HG03045 (cell line): ENCODE measurements around the gene TENT4A.

Experiments used
- ATAC-seq: cut with Tn5 transposase; IDR thresholded peaks from one replicate; pipeline ENCODE4 v1.9.1; 2021; ENCODE audit warnings: mild to moderate bottlenecking, moderate library complexity; ENCODE audit not compliant: unreplicated experiment

TENT4A gene

GRCh38 chr5:6717247-6717646 is 4.0 kb downstream of the TENT4A start:
- ATAC-seq = no peak

GRCh38 chr5:6717687-6718086 is 4.5 kb downstream of the TENT4A start:
- no peak for ATAC-seq

- ATAC-seq = no peak
Measured at GRCh38 chr5:6718161-6718681, 5.0 kb downstream of the TENT4A start.

GRCh38 chr5:6718718-6719117 is 5.5 kb downstream of the TENT4A start:
- ATAC-seq = no peak

GRCh38 chr5:6719417-6719816 is 6.2 kb downstream of the TENT4A start:
- ATAC-seq = no peak

GRCh38 chr5:6719896-6720560 is 6.8 kb downstream of the TENT4A start:
- ATAC-seq = no peak

GRCh38 chr5:6720561-6720921 is 7.3 kb downstream of the TENT4A start:
- no peak for ATAC-seq

GRCh38 chr5:6721442-6721841 is 8.2 kb downstream of the TENT4A start:
- ATAC-seq = no peak

- ATAC-seq = peak; percentile 42
Measured at GRCh38 chr5:6722015-6722414, 8.8 kb downstream of the TENT4A start.

GRCh38 chr5:6723122-6723815 is 10.0 kb downstream of the TENT4A start:
- no peak for ATAC-seq

GRCh38 chr5:6723816-6724300 is 10.6 kb downstream of the TENT4A start:
- ATAC-seq = no peak

GRCh38 chr5:6724321-6724929 is 11.2 kb downstream of the TENT4A start:
- no peak for ATAC-seq

GRCh38 chr5:6725421-6725820 is 12.2 kb downstream of the TENT4A start:
- ATAC-seq = no peak

- ATAC-seq = no peak
Measured at GRCh38 chr5:6726006-6726405, 12.8 kb downstream of the TENT4A start.

GRCh38 chr5:6727231-6727630 is 14.0 kb downstream of the TENT4A start:
- ATAC-seq = no peak

- ATAC-seq = peak; percentile 87
Measured at GRCh38 chr5:6728011-6728794, 15.0 kb downstream of the TENT4A start.

- no peak for ATAC-seq
Measured at GRCh38 chr5:6728795-6729183, 15.6 kb downstream of the TENT4A start.

- peak; percentile 28 for ATAC-seq
Measured at GRCh38 chr5:6729386-6730310, 16.4 kb downstream of the TENT4A start.

- ATAC-seq = no peak
Measured at GRCh38 chr5:6730407-6730806, 17.2 kb downstream of the TENT4A start.

GRCh38 chr5:6730807-6731206 is 17.6 kb downstream of the TENT4A start:
- no peak for ATAC-seq
